ENCODE measurements around the gene CRELD2.

Gene CRELD2

DNA sequence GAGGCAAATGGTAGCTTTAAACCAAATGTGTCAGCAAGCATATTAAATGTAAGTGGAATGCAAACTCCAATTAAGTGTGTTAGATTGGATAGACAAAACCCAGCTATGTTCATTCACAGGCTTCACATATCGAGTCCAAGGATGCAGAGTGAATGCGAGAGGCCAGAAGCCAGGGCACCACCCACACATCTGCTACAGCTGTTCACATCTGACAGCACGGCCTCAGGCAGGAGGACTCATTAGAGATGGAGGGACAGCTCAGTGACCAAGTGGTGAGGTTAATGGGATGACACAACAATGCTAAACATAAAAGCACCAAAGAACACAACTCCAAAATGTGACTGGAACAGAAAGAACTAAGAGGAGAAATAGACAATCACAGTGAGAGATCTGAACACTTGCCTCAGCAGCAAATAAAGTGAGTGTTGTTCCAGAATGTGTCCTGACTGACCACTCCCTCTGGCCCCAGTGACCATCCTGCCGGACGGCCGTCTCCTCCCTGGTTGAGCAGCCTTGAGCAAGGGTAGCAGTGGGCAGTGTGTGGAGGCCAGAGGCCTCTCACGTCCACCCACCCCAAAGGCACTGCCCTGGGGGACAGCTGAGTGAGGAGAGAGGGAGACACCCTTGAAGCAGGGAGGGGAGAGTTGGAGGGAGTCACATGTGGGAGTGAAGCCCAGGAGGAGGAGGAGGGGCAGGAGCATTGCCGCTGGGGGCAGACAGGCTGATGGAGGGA is 23.9 kb upstream of the CRELD2 start:
- ChIA-PET CTCF (interaction anchor here (5.1 kb wide), 1 partner anchor 13 kb away, joined by 18 read pairs; no protein-coding TSS in a partner anchor), POLR2A (no interaction called here)

GRCh38 chr22:49896201-49896600 is 22.2 kb upstream of the CRELD2 start:
- CTCF ChIA-PET, result no interaction called here
- TF ChIP-seq, protein P1, sequence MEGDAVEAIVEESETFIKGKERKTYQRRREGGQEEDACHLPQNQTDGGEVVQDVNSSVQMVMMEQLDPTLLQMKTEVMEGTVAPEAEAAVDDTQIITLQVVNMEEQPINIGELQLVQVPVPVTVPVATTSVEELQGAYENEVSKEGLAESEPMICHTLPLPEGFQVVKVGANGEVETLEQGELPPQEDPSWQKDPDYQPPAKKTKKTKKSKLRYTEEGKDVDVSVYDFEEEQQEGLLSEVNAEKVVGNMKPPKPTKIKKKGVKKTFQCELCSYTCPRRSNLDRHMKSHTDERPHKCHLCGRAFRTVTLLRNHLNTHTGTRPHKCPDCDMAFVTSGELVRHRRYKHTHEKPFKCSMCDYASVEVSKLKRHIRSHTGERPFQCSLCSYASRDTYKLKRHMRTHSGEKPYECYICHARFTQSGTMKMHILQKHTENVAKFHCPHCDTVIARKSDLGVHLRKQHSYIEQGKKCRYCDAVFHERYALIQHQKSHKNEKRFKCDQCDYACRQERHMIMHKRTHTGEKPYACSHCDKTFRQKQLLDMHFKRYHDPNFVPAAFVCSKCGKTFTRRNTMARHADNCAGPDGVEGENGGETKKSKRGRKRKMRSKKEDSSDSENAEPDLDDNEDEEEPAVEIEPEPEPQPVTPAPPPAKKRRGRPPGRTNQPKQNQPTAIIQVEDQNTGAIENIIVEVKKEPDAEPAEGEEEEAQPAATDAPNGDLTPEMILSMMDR (IDR thresholded peaks at IDR 0.05; ENCODE audit: control extremely low read depth, extremely low read depth, low read depth, missing control alignments), result no peak
- no peak for DNase-seq (ENCODE audit: extremely low spot score)
- POLR2A ChIA-PET, result no interaction called here

More for the DNA sequence above, 23.9 kb upstream of the CRELD2 start:
- DNase-seq (ENCODE audit: extremely low spot score), result no peak
- TF ChIP-seq, protein P1 (IDR thresholded peaks at IDR 0.05; ENCODE audit: control extremely low read depth, extremely low read depth, low read depth, missing control alignments), result no peak

- ChIA-PET CTCF (no interaction called here), POLR2A (no interaction called here)
- DNase-seq (ENCODE audit: extremely low spot score), result no peak
- TF ChIP-seq, protein P1 (IDR thresholded peaks at IDR 0.05; ENCODE audit: control extremely low read depth, extremely low read depth, low read depth, missing control alignments), result no peak
Measured at GRCh38 chr22:49897015-49897684, 21.3 kb upstream of the CRELD2 start.

DNA sequence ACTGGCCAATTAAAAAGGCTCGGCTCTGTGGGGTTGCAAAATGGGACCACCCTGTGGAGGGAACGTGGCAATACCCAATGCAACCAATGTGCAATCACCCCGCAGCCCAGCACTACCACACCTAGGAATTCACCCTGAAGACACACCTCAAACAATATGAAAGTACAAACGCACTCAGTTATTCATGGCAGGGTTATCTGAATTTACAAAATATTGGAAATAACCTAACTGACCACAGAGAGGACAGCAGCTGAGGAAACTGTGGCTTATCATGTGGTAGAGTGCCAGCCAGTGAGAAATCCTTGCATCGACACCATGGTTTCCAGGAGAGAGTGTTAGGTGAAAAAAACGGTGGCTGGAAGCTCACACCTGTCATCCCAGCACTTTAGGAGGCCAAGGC is 18.9 kb upstream of the CRELD2 start:
- TF ChIP-seq, protein P1 (IDR thresholded peaks at IDR 0.05; ENCODE audit: control extremely low read depth, extremely low read depth, low read depth, missing control alignments), result no peak
- ChIA-PET POLR2A (no interaction called here), CTCF (no interaction called here)
- DNase-seq (ENCODE audit: extremely low spot score), result no peak

DNA sequence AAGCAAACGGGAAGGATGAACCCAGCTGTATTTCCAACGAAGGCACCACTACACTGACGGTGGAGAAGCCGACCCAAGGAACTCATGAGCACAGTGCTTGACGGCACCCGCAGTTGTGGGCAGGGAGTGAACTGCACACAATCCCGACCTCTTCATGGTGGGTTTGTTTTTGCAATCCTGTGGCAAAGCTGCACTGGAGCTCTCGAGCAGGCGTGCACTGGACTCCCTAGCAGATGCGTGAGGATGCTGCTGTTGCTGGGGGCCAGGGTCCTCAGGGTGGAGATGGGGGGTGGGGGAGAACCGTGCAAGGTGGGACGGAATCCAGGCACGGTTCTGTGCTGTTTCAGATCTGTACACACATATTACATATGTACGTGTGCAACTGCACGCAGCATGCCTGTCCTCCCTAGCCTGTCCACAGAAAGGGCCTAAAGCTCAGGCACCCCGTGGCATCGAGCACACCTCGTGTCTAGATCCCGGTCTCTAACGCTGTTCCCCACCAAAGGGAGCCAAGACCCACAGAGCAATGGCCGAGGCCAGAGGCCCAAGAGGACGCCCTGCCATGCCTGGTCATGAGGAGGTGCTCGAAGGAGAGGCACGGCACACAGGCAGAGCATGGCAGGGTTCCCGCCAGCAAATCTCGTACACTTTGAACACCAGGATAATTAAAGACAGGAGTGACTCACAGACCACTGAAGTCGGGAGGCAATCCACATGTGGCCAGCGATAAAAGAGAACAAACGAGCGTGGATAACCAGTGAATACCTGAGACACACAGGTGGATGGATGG is 17.8 kb upstream of the CRELD2 start:
- DNase-seq (ENCODE audit: extremely low spot score), result no peak
- CTCF ChIA-PET, result no interaction called here
- TF ChIP-seq, protein P1 (IDR thresholded peaks at IDR 0.05; ENCODE audit: control extremely low read depth, extremely low read depth, low read depth, missing control alignments), result no peak
- POLR2A ChIA-PET, result no interaction called here

DNA sequence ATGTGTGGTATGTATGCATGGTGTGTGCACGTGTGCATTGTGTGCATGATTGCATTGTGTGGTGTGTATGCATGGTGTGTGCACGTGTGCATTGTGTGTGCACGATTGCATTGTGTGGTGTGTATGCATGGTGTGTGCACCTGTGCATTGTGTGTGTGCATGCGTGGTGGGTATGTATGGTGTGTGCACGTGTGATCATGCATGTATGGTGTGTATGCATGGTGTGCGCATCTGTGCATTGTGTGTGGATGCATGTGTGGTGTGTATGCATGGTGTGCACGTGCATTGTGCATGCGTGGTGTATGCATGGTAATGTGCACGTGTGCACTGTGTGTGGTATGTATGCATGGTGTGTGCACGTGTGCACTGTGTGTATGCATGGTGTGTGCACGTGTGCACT is 17.0 kb upstream of the CRELD2 start:
- DNase-seq (ENCODE audit: extremely low spot score), result no peak
- TF ChIP-seq, protein P1 (IDR thresholded peaks at IDR 0.05; ENCODE audit: control extremely low read depth, extremely low read depth, low read depth, missing control alignments), result no peak
- POLR2A ChIA-PET, result no interaction called here
- CTCF ChIA-PET, result no interaction called here

Measured in GM10248 (cell line).